Chondrocyte (in vitro differentiated cells): Measurements from ENCODE around the gene CERK. TPM values are rescaled to one million over a fixed set of nuclear protein-coding genes. Genes with fewer than 3 reads are reported as not detected.

Source experiments
- DNase-seq: peaks from one replicate; pipeline ENCODE4 v3.0.0; 2021; ENCODE audit warnings: mixed read lengths, low spot score
- H3K27ac Mint-ChIP-seq: one replicate; pipeline ENCODE4 v1.8.0; 2021; ENCODE audit warnings: mild to moderate bottlenecking, moderate library complexity, mixed read lengths; ENCODE audit not compliant: unreplicated experiment
- H3K27me3 Mint-ChIP-seq: 2 replicates; pipeline ENCODE4 v1.8.0; 2021; ENCODE audit warnings: low read depth, mixed read lengths
- H3K36me3 Mint-ChIP-seq: 2 replicates; pipeline ENCODE4 v1.8.0; 2021; ENCODE audit warnings: low read depth, mixed read lengths
- H3K4me1 Mint-ChIP-seq: 2 replicates; pipeline ENCODE4 v1.8.0; 2021; ENCODE audit warnings: low read depth, mild to moderate bottlenecking, mixed read lengths
- H3K4me3 Mint-ChIP-seq: one replicate; pipeline ENCODE4 v1.8.0; 2021; ENCODE audit warnings: mild to moderate bottlenecking, moderate library complexity, mixed read lengths; ENCODE audit not compliant: unreplicated experiment
- H3K9me3 Mint-ChIP-seq: 2 replicates; pipeline ENCODE4 v1.8.0; 2021; ENCODE audit warnings: low read depth, mixed read lengths
- total RNA-seq: library from RNA; stranded (reverse); gene quantifications from 3 replicates; pipeline ENCODE4 v1.2.1, GENCODE V29; 2021
- TF ChIP-seq, protein P1 (sequence below): fragments of 200-600 bp; sonication (generic); IDR thresholded peaks from 2 replicates; pipeline ENCODE4 v1.5.0; 2021; ENCODE audit warnings: antibody characterized with exemption, mild to moderate bottlenecking, moderate library complexity

CERK gene
- total RNA-seq, 1 donor from 2014 or later = 28.8 TPM

DNA sequence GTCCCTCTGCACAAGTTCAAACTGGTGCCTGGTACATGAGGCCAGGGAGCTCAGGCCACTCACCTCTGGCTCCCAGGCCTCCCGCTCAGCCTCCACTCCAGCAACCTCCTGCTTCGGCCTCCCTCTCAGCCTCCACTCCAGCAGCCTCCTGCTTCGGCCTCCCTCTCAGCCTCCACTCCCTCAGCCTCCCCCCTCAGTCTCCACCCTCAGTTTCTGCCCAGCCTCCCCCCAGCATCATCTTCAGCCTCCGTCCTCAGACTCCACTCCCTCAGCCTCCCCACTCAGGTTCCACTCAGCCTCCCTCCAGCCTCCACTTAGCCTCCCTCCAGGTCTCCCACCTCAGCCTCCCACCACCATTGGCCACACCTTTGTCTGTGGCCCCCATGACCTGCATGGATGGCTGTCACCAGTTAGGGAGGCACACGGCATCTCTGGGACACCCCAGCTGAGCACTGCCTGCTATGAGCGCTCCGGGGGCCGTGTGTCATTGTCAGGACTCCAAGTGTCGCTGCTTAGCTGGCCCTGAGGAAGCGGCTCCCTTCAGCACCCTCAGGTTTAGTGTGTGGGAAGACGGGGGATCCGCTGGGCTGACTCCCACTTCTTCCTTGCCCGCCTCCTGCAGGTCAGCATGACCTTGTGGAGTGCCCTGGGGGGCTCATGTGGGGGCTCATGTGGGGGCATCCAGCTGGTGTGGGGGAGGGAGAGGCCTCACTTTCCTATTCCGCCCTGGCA is 78.8 kb downstream of the CERK start:
- Mint-ChIP-seq H3K9me3 (no peaks in the 10 kb centered on the region), H3K4me3 (no peak overlapping the region), H3K27ac (no peak overlapping the region), H3K4me1 (no peaks in the 10 kb centered on the region), H3K27me3 (no peaks in the 10 kb centered on the region), H3K36me3 (peaks cover 2% of the 10 kb centered on the region)
- TF ChIP-seq, protein P1, sequence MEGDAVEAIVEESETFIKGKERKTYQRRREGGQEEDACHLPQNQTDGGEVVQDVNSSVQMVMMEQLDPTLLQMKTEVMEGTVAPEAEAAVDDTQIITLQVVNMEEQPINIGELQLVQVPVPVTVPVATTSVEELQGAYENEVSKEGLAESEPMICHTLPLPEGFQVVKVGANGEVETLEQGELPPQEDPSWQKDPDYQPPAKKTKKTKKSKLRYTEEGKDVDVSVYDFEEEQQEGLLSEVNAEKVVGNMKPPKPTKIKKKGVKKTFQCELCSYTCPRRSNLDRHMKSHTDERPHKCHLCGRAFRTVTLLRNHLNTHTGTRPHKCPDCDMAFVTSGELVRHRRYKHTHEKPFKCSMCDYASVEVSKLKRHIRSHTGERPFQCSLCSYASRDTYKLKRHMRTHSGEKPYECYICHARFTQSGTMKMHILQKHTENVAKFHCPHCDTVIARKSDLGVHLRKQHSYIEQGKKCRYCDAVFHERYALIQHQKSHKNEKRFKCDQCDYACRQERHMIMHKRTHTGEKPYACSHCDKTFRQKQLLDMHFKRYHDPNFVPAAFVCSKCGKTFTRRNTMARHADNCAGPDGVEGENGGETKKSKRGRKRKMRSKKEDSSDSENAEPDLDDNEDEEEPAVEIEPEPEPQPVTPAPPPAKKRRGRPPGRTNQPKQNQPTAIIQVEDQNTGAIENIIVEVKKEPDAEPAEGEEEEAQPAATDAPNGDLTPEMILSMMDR = no peak
- DNase-seq = no peak

DNA sequence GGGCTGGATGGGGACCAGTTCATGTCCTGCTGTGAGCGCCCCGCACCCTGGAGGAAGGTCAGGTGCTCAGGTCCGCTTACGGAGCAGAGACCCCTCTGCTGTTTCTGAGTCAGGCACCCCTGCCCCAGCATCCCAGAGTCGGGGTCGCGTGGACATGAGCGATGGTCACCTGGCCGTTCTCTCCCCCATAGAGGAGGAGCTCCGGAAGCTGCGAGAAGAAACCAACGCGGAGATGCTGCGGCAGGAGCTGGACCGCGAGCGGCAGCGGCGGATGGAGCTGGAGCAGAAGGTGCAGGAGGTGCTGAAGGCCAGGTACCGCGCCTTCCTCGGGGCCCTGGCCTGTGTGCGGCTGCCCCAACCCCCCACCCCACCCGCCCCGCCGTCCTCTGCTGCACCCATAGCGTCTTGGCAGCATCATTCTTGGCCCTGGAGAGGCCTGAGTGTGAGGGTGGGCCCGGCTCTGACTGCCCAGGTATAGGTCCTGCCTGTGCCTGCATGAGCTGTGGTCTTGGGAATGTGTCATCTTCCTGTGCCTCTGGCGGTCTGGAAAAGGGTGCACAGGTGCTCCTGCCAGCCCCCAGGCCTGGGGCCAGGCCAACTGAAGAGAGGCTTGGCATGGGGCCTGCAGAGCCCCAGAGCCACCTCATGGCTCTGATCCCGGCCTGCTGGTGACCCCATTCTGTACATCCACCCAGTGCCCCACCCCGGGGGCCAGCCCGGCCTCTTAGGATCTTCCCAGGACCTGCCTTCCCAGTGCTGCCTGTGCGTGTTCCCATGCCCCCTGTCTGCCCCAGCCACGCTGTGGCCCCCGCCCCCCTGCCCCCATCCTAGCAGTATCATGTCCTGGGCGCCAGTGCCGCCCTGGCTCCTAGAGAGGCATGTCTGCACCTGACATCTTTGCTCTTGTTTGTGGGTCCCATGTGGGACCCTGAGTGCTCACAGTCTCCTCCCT is 79.8 kb downstream of the CERK start:
- Mint-ChIP-seq H3K27me3 (no peaks in the 10 kb centered on the region), H3K36me3 (peaks cover 2% of the 10 kb centered on the region), H3K4me3 (no peak overlapping the region), H3K9me3 (no peaks in the 10 kb centered on the region), H3K4me1 (no peaks in the 10 kb centered on the region), H3K27ac (no peak overlapping the region)
- TF ChIP-seq, protein P1 = no peak
- no peak for DNase-seq

- no peak for DNase-seq
- Mint-ChIP-seq H3K27me3 (no peaks in the 10 kb centered on the region), H3K27ac (no peak overlapping the region), H3K4me1 (peaks cover 5% of the 10 kb centered on the region), H3K36me3 (peaks cover 2% of the 10 kb centered on the region), H3K9me3 (no peaks in the 10 kb centered on the region), H3K4me3 (no peak overlapping the region)
- TF ChIP-seq, protein P1 = no peak
Measured at GRCh38 chr22:46657655-46657953, 80.4 kb downstream of the CERK start.

- Mint-ChIP-seq H3K27me3 (no peaks in the 10 kb centered on the region), H3K9me3 (no peaks in the 10 kb centered on the region), H3K4me3 (no peak overlapping the region), H3K4me1 (peaks cover 9% of the 10 kb centered on the region), H3K27ac (no peak overlapping the region), H3K36me3 (peaks cover 2% of the 10 kb centered on the region)
- TF ChIP-seq, protein P1 = no peak
- no peak for DNase-seq
Measured at GRCh38 chr22:46656856-46657654, 81.0 kb downstream of the CERK start.
